IMR-90 (cell line): ENCODE measurements around the gene CAMKMT. TPM values are rescaled to one million over a fixed set of nuclear protein-coding genes. Genes with fewer than 3 reads are reported as not detected.

Experiments used
- ATAC-seq: fragments of 200-7000 bp; cut with Tn5 transposase; 2 replicates; pipeline ENCODE4 v1.9.1; 2020; ENCODE audit warnings: low read depth, mild to moderate bottlenecking, moderate library complexity
- BruUV-seq: library from RNA; stranded (reverse); fragments of 400-500 nt; replicated peaks from 2 replicates; lab custom pipeline; 2021; lab: Mats Ljungman, UMichigan
- CTCF ChIA-PET: fragments of 300-600 bp; formaldehyde crosslinking; extraction: SDS; loops from one replicate; lab custom pipeline; 2021; ENCODE audit warnings: antibody characterized with exemption; lab: Yijun Ruan, JAX
- POLR2A ChIA-PET: fragments of 300-600 bp; sonication (Branson Sonifier 250); formaldehyde crosslinking; loops from one replicate; lab custom pipeline; 2022; ENCODE audit warnings: antibody characterized with exemption; ENCODE audit not compliant: unreplicated experiment; lab: Charles Lee
- DNase-seq: peaks from one replicate; pipeline ENCODE4 v3.0.0; 2013
- H2AFZ ChIP-seq: replicated peaks from 2 replicates; pipeline ENCODE3; 2013; ENCODE audit warnings: low read length, mild to moderate bottlenecking; ENCODE audit not compliant: poor library complexity
- H2AK5ac ChIP-seq: 2 replicates; pipeline ENCODE4 v1.6.1; 2013; ENCODE audit warnings: low read depth, low read length, inconsistent platforms
- H2AK9ac ChIP-seq: replicated peaks from 2 replicates; pipeline ENCODE3; 2013; ENCODE audit warnings: mild to moderate bottlenecking, low read depth, low read length, moderate library complexity; ENCODE audit not compliant: poor library complexity
- H2BK120ac ChIP-seq: 2 replicates; pipeline ENCODE4 v1.6.1; 2013; ENCODE audit warnings: low read depth, low read length, inconsistent platforms
- H2BK15ac ChIP-seq: 3 replicates; pipeline ENCODE4 v1.6.1; 2013; ENCODE audit warnings: low read depth, low read length, inconsistent platforms
- H2BK20ac ChIP-seq: 2 replicates; pipeline ENCODE4 v1.6.1; 2013; ENCODE audit warnings: low read depth, mild to moderate bottlenecking, inconsistent platforms, low read length, moderate library complexity
- H2BK5ac ChIP-seq: 2 replicates; pipeline ENCODE4 v1.6.1; 2013; ENCODE audit warnings: mild to moderate bottlenecking, low read depth, low read length, inconsistent platforms; ENCODE audit not compliant: poor library complexity, severe bottlenecking
- H3K14ac ChIP-seq: replicated peaks from 2 replicates; pipeline ENCODE4 v1.6.1; 2013; ENCODE audit warnings: low read depth, low read length, inconsistent platforms
- H3K18ac ChIP-seq: 2 replicates; pipeline ENCODE4 v1.6.1; 2013; ENCODE audit warnings: low read depth, low read length, control low read depth
- H3K23ac ChIP-seq: 2 replicates; pipeline ENCODE4 v1.6.1; 2013; ENCODE audit warnings: low read depth, low read length, inconsistent platforms
- H3K27ac ChIP-seq: 2 replicates; pipeline ENCODE4 v1.5.1; 2013; ENCODE audit warnings: mild to moderate bottlenecking, control low read depth, low read length; ENCODE audit not compliant: insufficient read depth
- H3K27me3 ChIP-seq: 2 replicates; pipeline ENCODE4 v1.6.1; 2013; ENCODE audit warnings: low read length; ENCODE audit not compliant: control insufficient read depth, insufficient read depth
- H3K36me3 ChIP-seq: 2 replicates; pipeline ENCODE4 v1.6.1; 2013; ENCODE audit warnings: low read length, mixed read lengths; ENCODE audit not compliant: control insufficient read depth, insufficient read depth
- H3K4ac ChIP-seq: 2 replicates; pipeline ENCODE4 v1.6.1; 2013; ENCODE audit warnings: low read depth, low read length, inconsistent platforms
- H3K4me1 ChIP-seq: 2 replicates; pipeline ENCODE4 v1.6.1; 2013; ENCODE audit warnings: low read length, mixed read lengths; ENCODE audit not compliant: control insufficient read depth, insufficient read depth
- H3K4me2 ChIP-seq: 2 replicates; pipeline ENCODE4 v1.6.1; 2013; ENCODE audit warnings: low read depth, mild to moderate bottlenecking, control low read depth, low read length, moderate library complexity
- H3K4me3 ChIP-seq: 2 replicates; pipeline ENCODE4 v1.5.1; 2013; ENCODE audit warnings: low read depth, mild to moderate bottlenecking, control low read depth, low read length, moderate library complexity; ENCODE audit not compliant: insufficient read depth
- H3K56ac ChIP-seq: 2 replicates; pipeline ENCODE4 v1.6.1; 2013; ENCODE audit warnings: low read length, inconsistent platforms; ENCODE audit not compliant: insufficient read depth; ENCODE audit errors: extremely low read depth
- H3K79me1 ChIP-seq, 2 experiments: 2 replicates each; pipeline ENCODE4 v1.6.1; 2013; ENCODE audit warnings: low read length in 2 of 2, inconsistent platforms in 1 of 2, low read depth in 1 of 2
- H3K9ac ChIP-seq: 2 replicates; pipeline ENCODE4 v1.6.1; 2013; ENCODE audit warnings: low read depth, low read length, control low read depth
- H3K9me1 ChIP-seq: 2 replicates; pipeline ENCODE4 v1.6.1; 2013; ENCODE audit warnings: low read length, inconsistent platforms; ENCODE audit not compliant: insufficient read depth
- H3K9me3 ChIP-seq: 2 replicates; pipeline ENCODE4 v1.6.1; 2013; ENCODE audit warnings: low read length; ENCODE audit not compliant: control insufficient read depth, insufficient read depth
- H4K20me1 ChIP-seq: 2 replicates; pipeline ENCODE4 v1.6.1; 2013; ENCODE audit warnings: low read length, inconsistent platforms; ENCODE audit not compliant: insufficient read depth
- H4K5ac ChIP-seq: 2 replicates; pipeline ENCODE4 v1.6.1; 2013; ENCODE audit warnings: mild to moderate bottlenecking, low read depth, low read length, control low read depth
- H4K8ac ChIP-seq, 2 experiments: 2 replicates each; pipeline ENCODE4 v1.6.1; 2013; ENCODE audit warnings: low read depth in 2 of 2, low read length in 2 of 2, control low read depth in 1 of 2, inconsistent platforms in 1 of 2
- H4K91ac ChIP-seq: 2 replicates; pipeline ENCODE4 v1.6.1; 2013; ENCODE audit warnings: low read depth, low read length, inconsistent platforms; ENCODE audit not compliant: insufficient read depth
- BHLHE40 ChIP-seq: fragments of 150-350 bp; IDR thresholded peaks from 2 replicates; pipeline ENCODE4 v1.6.1; 2016; ENCODE audit warnings: mild to moderate bottlenecking, low read depth, low read length
- CEBPB ChIP-seq: IDR thresholded peaks from 2 replicates; pipeline ENCODE4 v1.6.1; 2012; ENCODE audit warnings: low read depth, low read length, improper control_type of control experiment
- CHD1 ChIP-seq: IDR thresholded peaks from 2 replicates; pipeline ENCODE4 v1.6.1; 2012; ENCODE audit warnings: low read depth, low read length, improper control_type of control experiment
- CTCF ChIP-seq: conservative IDR thresholded peaks from 2 replicates; pipeline ENCODE4 v1.5.1; 2012; ENCODE audit warnings: mild to moderate bottlenecking, low read depth, low read length, improper control_type of control experiment
- MAFK ChIP-seq: IDR thresholded peaks from 2 replicates; pipeline ENCODE4 v1.6.1; 2012; ENCODE audit warnings: low read depth, low read length, improper control_type of control experiment
- MXI1 ChIP-seq: IDR thresholded peaks from 2 replicates; pipeline ENCODE4 v1.6.1; 2012; ENCODE audit warnings: low read depth, mild to moderate bottlenecking, low read length, moderate library complexity, borderline replicate concordance
- POLR2A ChIP-seq: IDR thresholded peaks from 2 replicates; pipeline ENCODE4 v1.6.1; 2012; ENCODE audit warnings: mild to moderate bottlenecking, low read depth, low read length
- RCOR1 ChIP-seq: IDR thresholded peaks from 2 replicates; pipeline ENCODE4 v1.6.1; 2012; ENCODE audit warnings: mild to moderate bottlenecking, low read length, improper control_type of control experiment; ENCODE audit not compliant: insufficient replicate concordance
- RFX5 ChIP-seq: IDR thresholded peaks from 2 replicates; pipeline ENCODE4 v1.8.0; 2012; ENCODE audit warnings: low read depth, mild to moderate bottlenecking, low read length, moderate library complexity
- WGBS, 2 experiments: methylation state at CpG; one replicate each; pipeline versions ENCODE4 v1.1.5 to v1.1.7; 2013; ENCODE audit warnings: missing lambda C conversion rate in 2 of 2; ENCODE audit not compliant: insufficient read length in 1 of 2; ENCODE audit errors: extremely low coverage in 2 of 2; 5-methylcytosine and 5-hydroxymethylcytosine counted together
- dilution Hi-C: fragments of 300-500 bp; cut with HindIII; formaldehyde crosslinking; loops from one replicate; pipeline ENCODE4 v1.14.3; 2018; ENCODE audit warnings: low sequenced_read_pairs; ENCODE audit not compliant: unreplicated experiment
- in situ Hi-C: fragments of 300-500 bp; cut with MboI; formaldehyde crosslinking; loops from 3 replicates; pipeline ENCODE4 v1.14.3; 2019; ENCODE audit warnings: low sequenced_read_pairs, inconsistent platforms, mixed read lengths
- intact Hi-C: fragments of 100-400 bp; cut with micrococcal nuclease; formaldehyde crosslinking; loops from 2 replicates; pipeline ENCODE4 v1.10.0; 2022
- polyA plus RNA-seq, 3 experiments: library from polyadenylated mRNA; depleted of rRNA; stranded (reverse); fragments of >200 nt; gene quantifications; 2 replicates each; pipeline ENCODE4 v1.2.3, GENCODE V29; 2012; ENCODE audit warnings: low replicate concordance in 1 of 3
- total RNA-seq: library from RNA; depleted of rRNA; stranded (reverse); fragments of >200 nt; gene quantifications from 2 replicates; pipeline ENCODE4 v1.2.3, GENCODE V29; 2012

Gene CAMKMT
- total and polyA plus RNA-seq, 2 of the 4 experiments (the other 2 are of a cell fraction) = 4.4 to 6.8 TPM

- H2BK5ac ChIP-seq = no peak overlapping the region
- H3K9me1 ChIP-seq = no peaks in the 10 kb centered on the region
- no peak overlapping the region for H3K14ac ChIP-seq
- 71% methylated on average over 1 of the region's 4 CpGs; no CpG with 5 or more reads in 1 of the 2 experiments for WGBS, 2 experiments
- H3K79me1 ChIP-seq = no peaks in the 10 kb centered on the region
- no peaks in the 10 kb centered on the region for H3K27me3 ChIP-seq
- no peak overlapping the region for H3K9ac ChIP-seq
- H3K56ac ChIP-seq = no peak overlapping the region
- no peak overlapping the region for H3K4ac ChIP-seq
- H3K18ac ChIP-seq = no peak overlapping the region
- H3K27ac ChIP-seq = no peak overlapping the region
- H2BK15ac ChIP-seq = no peak overlapping the region
- no peak overlapping the region for H3K4me3 ChIP-seq
- no peak overlapping the region for H2BK120ac ChIP-seq
- H2BK20ac ChIP-seq = no peak overlapping the region
- H2AFZ ChIP-seq = no peak overlapping the region
- no peak overlapping the region for H4K91ac ChIP-seq
- H3K4me2 ChIP-seq = no peak overlapping the region
- peaks cover 9% of the 10 kb centered on the region for H3K9me3 ChIP-seq
- H3K23ac ChIP-seq = no peak overlapping the region
- dilution Hi-C loops (no loop called here), in situ Hi-C loops (no loop called here), intact Hi-C loops (no loop called here)
- H4K5ac ChIP-seq = no peak overlapping the region
- H4K20me1 ChIP-seq = no peaks in the 10 kb centered on the region
- no peaks in the 10 kb centered on the region for H3K4me1 ChIP-seq
- H2AK9ac ChIP-seq = no peak overlapping the region
- CTCF ChIA-PET = interaction anchor here (1.0 kb wide), 1 partner anchor 10 kb away, joined by 5 read pairs; no protein-coding TSS in a partner anchor
- H4K8ac ChIP-seq = no peak overlapping the region
- no TSS peak for BruUV-seq
- no peak for DNase-seq
- ATAC-seq = no peak
- H3K36me3 ChIP-seq = no peaks in the 10 kb centered on the region
- no peak overlapping the region for H2AK5ac ChIP-seq
- TF ChIP-seq CHD1 (no peak), MXI1 (no peak), POLR2A (no peak), CEBPB (no peak), CTCF (no peak), BHLHE40 (no peak), RCOR1 (no peak), RFX5 (no peak), MAFK (no peak)
- POLR2A ChIA-PET = no interaction called here
Measured at GRCh38 chr2:44526352-44526751, 164.6 kb downstream of the CAMKMT start.
